ENCODE data around the gene RGS6.

Gene RGS6

GRCh38 chr14:72023128-72024042 lies 91.2 kb downstream of the RGS6 start:
- no peak for DNase-seq

- DNase-seq: no peak
These were observed 91.8 kb downstream of the RGS6 start for GRCh38 chr14:72024043-72024407.

GRCh38 chr14:72024504-72024903 lies 92.3 kb downstream of the RGS6 start:
- DNase-seq: no peak

GRCh38 chr14:72026536-72026935 lies 94.3 kb downstream of the RGS6 start:
- no peak for DNase-seq

- no peak for DNase-seq
These were observed 94.8 kb downstream of the RGS6 start for GRCh38 chr14:72027061-72027460.

GRCh38 chr14:72033365-72033764 lies 101.1 kb downstream of the RGS6 start:
- no peak for DNase-seq

GRCh38 chr14:72040528-72040927 lies 108.3 kb downstream of the RGS6 start:
- DNase-seq: no peak

GRCh38 chr14:72045271-72045670 lies 113.0 kb downstream of the RGS6 start:
- no peak for DNase-seq

GRCh38 chr14:72045885-72046284 lies 113.7 kb downstream of the RGS6 start:
- DNase-seq: no peak

- no peak for DNase-seq
These were observed 117.2 kb downstream of the RGS6 start for GRCh38 chr14:72049462-72049861.

- no peak for DNase-seq
These were observed 120.1 kb downstream of the RGS6 start for GRCh38 chr14:72052356-72052755.

GRCh38 chr14:72053651-72054050 lies 121.4 kb downstream of the RGS6 start:
- DNase-seq: no peak

- DNase-seq: no peak
These were observed 122.7 kb downstream of the RGS6 start for GRCh38 chr14:72054911-72055310.

GRCh38 chr14:72057701-72058285 lies 125.6 kb downstream of the RGS6 start:
- no peak for DNase-seq

GRCh38 chr14:72060460-72060859 lies 128.2 kb downstream of the RGS6 start:
- no peak for DNase-seq

- no peak for DNase-seq
These were observed 128.7 kb downstream of the RGS6 start for GRCh38 chr14:72060917-72061316.

GRCh38 chr14:72061718-72062117 lies 129.5 kb downstream of the RGS6 start:
- no peak for DNase-seq

- no peak for DNase-seq
These were observed 131.6 kb downstream of the RGS6 start for GRCh38 chr14:72063761-72064282.

- DNase-seq: no peak
These were observed 132.3 kb downstream of the RGS6 start for GRCh38 chr14:72064501-72064900.

GRCh38 chr14:72070458-72070857 lies 138.2 kb downstream of the RGS6 start:
- DNase-seq: no peak

GRCh38 chr14:72075649-72076334 lies 143.6 kb downstream of the RGS6 start:
- DNase-seq: no peak

GRCh38 chr14:72081137-72081536 lies 148.9 kb downstream of the RGS6 start:
- DNase-seq: no peak

GRCh38 chr14:72084935-72085334 lies 152.7 kb downstream of the RGS6 start:
- DNase-seq: no peak

GRCh38 chr14:72089625-72090024 lies 157.4 kb downstream of the RGS6 start:
- DNase-seq: no peak
